NCI-H2227 treated with DMSO at 0.1 percent for 48 hours (cell line): ENCODE data around the gene MAP1S.
A peak's percentile ranks its signal among the peaks of the same experiment; 100 is the strongest.

Experiments
- DNase-seq: peaks from one replicate; lab custom pipeline; 2025; lab: John Stamatoyannopoulos, UW

Gene MAP1S, protein sequence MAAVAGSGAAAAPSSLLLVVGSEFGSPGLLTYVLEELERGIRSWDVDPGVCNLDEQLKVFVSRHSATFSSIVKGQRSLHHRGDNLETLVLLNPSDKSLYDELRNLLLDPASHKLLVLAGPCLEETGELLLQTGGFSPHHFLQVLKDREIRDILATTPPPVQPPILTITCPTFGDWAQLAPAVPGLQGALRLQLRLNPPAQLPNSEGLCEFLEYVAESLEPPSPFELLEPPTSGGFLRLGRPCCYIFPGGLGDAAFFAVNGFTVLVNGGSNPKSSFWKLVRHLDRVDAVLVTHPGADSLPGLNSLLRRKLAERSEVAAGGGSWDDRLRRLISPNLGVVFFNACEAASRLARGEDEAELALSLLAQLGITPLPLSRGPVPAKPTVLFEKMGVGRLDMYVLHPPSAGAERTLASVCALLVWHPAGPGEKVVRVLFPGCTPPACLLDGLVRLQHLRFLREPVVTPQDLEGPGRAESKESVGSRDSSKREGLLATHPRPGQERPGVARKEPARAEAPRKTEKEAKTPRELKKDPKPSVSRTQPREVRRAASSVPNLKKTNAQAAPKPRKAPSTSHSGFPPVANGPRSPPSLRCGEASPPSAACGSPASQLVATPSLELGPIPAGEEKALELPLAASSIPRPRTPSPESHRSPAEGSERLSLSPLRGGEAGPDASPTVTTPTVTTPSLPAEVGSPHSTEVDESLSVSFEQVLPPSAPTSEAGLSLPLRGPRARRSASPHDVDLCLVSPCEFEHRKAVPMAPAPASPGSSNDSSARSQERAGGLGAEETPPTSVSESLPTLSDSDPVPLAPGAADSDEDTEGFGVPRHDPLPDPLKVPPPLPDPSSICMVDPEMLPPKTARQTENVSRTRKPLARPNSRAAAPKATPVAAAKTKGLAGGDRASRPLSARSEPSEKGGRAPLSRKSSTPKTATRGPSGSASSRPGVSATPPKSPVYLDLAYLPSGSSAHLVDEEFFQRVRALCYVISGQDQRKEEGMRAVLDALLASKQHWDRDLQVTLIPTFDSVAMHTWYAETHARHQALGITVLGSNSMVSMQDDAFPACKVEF

DNA sequence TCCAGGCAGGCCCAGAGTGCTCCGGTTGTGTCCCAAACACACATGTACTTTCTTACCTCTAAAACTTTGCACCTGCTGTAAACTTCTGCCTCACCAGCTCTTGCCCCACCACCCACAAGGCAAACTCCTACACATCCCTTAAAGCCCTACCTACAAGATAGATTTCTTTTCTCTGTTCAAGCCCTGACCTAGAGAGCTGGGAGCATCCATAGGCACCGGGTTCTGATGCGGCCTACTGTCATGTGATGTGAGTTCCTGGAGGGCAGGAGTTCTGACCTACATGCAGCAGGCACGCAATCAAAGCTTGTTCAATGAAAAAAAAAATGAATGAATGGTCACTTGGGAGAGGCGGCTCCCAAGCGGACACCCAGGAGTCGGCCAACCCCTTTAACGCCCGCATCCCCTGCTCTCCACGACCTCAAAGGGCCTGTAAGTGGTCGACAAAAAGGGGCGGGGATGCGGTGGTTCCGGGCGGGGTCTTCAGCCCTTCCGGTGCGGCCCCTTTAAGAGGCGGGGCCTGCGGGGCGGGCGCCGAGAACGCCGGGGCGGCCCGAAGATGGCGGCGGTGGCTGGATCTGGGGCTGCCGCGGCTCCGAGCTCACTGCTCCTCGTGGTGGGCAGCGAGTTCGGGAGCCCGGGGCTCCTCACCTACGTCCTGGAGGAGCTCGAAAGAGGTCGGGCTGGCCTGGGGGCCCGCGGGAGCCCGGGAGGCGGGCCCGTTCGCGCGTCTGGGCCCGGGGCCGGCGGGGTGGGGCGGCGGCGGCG lies at the start of gene MAP1S:
TSS of gene MAP1S (plus strand) at position 534 of the 765 bp plus-strand sequence. CDS start at position 557, 23 bp downstream.
- DNase-seq = peak; percentile 59

DNA sequence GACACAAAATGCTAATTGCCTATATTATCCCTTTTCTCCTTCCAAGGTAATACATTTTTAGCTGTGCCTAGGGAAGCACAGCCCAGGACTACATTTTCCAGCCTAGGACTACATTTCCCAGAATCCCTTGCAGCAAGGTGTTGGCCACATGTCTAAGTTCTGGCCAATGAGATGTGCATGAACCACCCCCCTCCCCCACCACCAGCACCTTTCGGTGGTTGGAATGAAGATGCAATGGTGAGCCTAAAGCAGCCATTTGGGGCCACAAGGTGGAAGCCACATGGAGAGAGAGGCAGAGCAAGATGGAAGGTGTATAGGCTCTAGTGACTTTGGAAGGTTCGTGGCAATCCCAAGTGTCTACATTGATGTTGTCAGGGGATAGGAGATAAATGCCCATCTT lies 47.4 kb upstream of the MAP1S start:
- peak; percentile 11 for DNase-seq

DNA sequence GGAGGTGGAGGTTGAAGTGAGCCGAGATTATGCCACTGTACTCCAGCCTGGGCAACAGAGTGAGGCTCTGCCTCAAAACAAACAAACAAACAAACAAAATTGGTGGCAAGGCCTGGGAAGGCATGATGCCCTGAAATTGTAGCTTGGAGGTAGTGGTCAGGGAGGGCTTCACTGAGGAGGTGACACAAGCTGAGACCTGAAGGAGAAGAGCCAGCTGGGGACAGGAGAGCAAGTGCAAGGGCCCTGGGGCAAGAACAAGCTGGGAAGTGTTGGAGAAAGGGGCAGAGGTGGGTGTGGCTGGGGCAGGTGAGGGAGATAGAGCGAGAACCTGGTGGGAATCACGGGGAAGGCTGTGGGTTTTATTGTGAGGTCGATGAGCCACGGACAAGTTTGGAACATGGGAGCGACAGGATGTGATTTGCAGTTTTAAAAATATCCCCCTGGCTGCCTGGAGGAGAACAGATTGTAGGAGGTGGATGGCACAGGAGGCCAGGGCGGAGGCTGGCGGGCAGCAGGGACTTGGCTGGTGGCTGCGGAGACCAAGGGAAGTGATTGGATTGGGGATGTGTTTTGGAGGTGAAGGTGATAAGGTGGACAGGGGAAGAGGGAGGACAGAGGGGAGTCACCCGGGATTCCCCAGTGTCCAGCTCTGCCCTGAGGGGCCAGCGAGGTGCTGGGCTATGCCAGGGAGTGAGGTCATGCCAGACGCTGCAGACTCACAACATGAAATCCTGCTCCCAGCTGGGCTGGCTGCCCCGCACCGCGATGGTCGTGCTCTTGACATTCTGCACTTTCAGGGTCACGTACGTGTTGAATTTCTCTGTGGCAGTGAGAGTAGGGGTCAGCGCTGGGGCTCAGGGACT lies 45.1 kb upstream of the MAP1S start:
- DNase-seq = no peak

DNA sequence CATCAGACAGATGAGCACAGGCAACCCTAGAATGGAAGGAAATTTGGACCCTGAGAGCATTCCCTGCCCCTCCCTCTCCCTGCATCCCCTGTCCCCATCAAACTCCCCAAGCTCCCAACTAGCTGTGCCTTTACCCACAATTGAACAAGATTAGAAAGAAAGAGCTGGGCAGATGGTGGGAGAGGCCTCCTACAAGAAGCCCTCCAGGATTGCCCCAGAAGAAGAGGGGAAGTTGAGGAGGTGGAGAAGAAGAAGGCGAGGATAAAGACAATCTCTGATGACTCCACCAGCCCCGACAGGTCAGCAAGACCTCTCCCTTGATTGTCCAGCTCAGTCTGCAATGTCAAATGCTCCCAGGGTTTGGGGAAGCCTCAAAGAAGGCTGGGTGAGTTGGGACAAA lies 43.0 kb upstream of the MAP1S start:
- DNase-seq = no peak

DNA sequence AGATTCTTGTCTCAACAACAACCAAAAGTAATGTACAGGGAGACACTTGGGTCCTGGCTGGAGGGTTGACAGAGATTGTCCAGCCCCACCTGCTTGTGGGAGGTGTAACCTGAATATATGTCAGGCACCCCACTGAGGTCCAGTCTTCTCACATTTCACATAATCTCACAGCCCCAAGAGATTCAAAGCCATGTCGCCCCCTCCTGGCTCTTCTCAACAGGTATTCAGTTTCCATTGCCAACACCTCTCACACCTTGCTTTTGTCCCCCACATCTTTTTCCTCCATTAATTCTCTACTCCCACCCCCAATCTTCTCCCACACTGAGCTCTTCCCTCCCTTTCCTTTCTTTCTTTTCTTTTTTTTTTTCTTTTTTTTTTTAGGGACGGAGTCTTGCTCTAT lies 42.3 kb upstream of the MAP1S start:
- DNase-seq = no peak

DNA sequence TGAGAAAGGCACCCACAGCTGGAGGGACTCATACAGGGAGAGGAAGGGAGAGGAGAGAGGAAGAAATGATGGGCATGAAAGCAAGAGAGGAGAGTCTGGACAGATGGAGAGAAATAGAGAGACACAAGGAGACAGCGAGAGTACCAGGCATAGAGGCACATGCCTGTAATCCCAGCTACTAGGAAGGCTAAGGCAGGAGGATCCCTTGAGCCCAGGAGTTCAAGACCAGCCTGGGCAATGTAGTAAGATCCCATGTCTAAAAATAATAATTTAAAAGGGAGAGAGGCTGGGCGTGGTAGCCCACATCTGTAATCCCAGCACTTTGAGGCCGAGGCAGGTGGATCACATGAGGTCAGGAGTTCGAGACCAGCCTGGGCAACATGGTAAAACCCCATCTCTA lies 40.4 kb upstream of the MAP1S start:
- DNase-seq = no peak

DNA sequence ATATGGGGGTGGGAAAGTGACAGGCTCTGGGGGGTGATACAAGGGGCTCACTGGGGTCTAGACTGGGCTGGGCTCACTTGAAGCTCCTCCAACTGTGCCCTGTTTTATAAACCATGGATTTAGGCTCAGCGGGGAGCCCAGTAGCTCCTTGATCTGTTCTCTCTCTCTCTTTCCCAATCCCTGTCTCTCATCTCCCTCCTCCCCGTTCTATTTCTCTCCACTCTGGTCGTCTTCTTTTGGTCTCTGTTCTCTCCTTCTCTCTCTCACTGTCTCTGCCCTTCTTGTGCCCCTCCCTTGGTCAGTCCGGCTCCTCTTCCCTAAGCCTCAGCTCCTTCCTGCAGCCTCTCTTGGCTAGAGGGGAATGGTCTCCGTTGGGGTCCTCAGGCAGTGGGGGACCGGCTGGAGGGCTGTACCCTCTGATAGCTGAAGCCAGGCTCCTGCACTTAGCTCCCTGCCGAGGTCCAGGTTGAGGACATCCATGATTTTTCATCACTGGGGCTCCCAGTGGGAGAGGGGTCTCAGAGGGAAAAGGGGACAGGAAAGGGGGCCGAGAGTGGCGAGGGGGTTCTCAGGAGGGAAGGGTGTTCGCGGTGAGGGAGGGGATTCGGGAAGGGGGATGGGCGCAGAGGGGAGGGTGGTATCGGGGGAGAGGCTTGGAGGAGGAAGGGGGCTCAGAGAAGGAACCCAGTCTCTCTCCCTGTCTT lies 39.6 kb upstream of the MAP1S start:
- DNase-seq = no peak

DNA sequence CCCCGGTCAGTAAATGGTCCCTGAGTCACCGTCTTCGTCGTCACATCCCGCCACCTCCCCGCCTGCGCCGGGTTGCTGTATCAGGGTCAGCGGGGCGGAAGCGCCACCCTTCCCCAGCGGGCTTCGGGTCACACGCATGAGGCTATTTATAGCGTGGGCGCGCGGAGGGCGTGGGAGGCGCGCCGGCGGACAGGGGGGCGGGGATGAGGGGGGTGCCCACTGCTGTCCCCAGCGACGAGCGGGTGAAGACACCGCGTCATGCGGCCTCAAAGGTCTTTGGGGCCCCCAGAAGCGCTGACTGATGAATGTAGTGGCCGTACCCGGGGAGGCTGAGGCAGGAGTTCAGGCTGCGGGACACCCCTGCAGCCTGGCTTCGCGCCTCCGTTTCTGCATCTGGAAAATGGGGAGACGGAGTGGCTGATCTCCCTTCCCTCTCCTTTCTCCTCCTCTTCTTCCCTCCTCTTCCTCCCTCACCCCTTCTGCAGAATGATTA lies 39.0 kb upstream of the MAP1S start:
- DNase-seq = peak; percentile 24

DNA sequence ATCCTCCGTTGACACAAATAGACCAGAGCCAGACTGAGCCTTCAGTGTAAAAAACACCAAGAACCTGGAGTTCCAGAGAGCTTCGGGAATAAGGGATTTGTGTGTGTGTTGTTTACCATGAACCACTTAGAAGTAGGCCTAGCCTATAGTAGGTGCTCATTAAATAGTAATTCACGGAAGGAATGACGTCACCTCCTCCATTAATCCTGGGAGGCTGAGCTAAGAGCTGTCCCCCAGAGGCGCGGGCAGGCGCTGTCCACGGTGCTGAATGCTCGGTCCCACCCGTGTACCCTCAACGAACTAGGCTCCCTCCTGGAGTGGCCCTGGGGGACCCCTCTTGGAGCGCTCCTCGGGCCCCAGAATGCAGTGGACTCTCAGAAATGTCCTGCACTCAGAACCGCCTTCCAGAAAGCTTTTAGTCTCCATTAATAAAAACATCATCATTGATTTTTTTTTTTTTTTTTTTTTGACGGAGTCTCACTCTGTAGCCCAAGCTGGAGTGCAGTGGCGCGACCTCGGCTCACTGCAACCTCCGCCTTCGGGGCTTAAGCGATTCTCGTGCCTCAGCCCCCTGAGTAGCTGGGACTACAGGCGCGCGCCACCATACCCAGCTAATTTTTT lies 37.7 kb upstream of the MAP1S start:
- DNase-seq = no peak

DNA sequence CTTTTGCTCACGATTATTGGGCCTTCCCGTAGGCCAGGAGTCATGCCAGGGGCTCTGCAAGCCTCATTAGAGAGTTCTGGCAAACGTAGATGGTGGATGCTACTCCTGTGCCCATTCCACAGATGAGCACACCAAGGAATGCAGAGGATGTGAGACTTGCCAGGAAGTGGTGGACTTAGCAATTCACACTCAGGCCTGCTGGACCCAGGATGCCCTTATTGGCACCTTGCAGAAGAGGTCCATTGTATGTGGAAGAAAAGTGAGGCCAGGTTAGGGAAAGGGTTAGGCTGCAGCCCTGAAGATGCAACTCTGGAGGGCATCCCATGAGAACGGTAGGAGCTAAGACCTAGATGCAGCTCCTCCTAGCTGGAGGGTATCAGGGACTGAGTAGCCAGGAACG lies 37.0 kb upstream of the MAP1S start:
- DNase-seq = no peak

DNA sequence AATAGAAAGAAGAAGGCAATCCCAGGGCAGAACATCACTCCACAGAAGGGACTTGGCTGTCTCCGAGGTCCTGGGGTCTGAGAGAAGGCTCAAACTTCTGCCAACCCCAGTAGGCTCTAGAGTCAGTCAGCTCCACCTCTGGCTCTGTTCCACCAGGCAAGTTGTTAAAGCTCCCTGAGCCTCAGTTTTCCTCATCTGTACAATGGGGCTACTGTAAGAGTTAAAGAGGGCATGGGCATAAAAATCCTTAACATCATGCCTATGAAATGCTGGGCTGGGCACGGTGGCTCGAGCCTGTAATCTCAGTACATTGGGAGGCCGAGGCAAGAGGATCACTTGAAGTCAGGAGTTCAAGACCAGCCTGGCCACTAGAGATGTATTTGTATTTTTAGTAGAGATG lies 36.2 kb upstream of the MAP1S start:
- DNase-seq = no peak

DNA sequence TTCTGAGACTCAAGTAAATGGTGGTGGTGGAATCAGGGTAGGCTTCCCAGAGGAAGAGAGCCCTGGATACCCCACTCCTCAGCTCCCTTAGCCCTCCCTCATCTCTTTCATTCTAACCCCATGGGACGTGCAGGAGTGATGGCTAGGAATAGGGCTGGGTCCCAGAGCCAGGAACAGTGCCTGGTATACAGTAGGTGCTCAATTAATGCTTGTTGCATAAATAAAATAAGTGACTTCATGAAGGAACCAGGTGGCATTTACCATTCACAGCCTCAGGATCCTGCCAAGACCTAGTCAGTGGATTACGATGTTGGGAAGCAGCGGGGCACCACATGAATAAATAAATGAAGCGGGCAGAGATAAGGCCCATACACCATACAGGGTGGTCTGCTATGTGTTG lies 35.0 kb upstream of the MAP1S start:
- no peak for DNase-seq

DNA sequence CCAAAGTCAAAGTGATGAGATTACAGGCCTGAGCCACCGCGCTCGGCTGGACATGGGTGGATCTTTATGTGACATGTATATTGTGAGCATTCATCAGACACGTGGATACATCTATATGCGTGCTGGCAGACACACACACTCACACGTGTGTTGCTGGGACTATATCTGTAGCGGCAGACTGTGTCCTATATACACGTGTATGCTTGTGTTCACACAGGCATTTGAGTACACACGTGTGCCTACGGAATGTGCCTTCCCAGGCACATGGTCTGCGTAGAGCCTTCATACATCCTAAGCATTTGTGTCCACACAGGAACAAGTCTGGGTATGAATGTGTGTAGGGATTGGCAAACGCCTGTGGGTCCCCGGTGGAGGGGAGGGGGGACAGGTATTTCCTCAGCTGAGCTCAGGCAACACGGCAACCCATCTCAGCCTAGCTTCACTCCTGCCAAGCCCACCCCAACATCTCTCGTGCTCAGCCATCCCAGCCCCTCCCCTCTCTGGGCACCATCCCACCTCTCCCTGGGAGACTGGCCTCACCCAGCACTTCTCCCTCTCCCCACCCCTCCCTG lies 33.7 kb upstream of the MAP1S start:
- DNase-seq = no peak

DNA sequence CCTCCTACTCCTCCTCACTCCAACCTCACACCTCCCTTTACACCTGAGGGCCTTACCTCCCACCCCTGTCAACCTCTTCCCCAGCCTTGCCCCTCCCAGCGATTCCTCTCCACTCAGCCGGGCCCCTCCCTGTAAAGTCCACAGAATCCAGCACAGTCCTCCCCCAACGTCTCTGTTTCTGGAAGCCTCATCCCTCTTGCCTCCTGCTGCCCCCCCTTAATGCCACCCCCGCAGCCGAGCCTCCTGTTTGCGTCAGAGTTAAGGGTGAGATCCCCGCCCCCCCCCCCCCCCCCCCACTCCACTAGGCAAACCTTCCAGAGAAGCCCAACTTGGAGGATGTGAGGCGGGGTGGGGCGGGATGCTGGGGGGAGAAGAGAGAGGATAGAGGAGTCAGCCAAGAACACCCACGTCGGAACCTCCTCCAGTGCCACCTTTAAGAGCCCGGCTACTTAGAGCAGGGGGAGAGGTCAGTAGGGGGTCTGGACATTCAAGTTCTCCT lies 33.2 kb upstream of the MAP1S start:
- no peak for DNase-seq

DNA sequence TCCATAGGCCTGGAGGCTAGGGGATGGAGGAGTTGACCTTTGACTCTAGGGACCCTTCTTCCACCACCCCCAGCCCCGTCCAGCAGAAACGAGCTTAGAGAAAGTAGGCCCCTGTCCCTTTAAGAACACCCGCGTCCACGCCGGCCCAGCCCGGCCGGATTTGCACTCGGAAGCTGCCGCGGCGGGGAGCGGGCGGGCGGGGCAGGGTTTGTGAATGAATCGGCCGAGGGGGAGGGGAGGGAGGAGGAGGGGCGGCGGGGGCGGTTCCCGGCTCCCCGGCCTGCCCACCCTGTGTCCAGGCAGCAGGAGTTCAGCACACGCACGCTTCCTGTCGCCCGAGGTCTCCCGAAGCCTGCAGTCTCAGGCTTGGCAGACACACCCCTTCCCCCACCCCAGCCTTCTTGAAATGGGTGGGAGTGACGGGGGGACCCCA lies 32.7 kb upstream of the MAP1S start:
- DNase-seq = peak; percentile 25

DNA sequence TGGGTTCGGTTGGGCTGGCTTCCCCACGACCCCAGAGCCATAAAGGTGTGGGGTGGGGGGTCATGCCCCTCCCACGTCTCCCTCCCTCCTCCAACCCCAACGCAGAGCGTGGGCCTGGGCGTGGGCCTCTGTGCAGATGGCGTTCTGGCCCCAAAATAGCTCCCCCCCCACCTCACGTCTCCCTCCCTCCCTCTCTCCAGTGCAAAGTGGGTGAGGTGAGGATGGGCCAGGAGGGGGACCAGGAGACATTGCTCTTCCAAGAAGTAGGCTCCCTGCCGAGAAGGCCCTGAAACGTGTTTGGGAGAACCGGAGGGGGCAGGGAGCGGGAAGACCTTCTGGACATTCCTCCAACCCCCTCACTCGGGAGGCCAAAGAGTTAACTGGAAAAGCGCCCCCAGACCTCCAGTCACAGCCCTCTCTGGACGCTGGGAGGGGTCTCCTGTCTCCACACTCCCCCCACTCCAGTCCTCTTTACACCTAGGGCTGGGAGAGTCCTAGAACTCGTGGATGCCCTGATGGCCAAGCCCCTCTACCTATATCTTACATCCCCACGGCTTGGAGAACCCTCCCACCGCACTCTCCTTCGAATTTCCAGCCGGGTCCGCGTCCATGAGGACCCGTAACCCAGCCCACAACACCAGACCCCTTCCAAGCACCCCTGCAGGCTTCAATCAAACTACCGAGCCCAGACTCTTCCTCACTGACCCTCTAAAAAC lies 32.0 kb upstream of the MAP1S start:
- no peak for DNase-seq

DNA sequence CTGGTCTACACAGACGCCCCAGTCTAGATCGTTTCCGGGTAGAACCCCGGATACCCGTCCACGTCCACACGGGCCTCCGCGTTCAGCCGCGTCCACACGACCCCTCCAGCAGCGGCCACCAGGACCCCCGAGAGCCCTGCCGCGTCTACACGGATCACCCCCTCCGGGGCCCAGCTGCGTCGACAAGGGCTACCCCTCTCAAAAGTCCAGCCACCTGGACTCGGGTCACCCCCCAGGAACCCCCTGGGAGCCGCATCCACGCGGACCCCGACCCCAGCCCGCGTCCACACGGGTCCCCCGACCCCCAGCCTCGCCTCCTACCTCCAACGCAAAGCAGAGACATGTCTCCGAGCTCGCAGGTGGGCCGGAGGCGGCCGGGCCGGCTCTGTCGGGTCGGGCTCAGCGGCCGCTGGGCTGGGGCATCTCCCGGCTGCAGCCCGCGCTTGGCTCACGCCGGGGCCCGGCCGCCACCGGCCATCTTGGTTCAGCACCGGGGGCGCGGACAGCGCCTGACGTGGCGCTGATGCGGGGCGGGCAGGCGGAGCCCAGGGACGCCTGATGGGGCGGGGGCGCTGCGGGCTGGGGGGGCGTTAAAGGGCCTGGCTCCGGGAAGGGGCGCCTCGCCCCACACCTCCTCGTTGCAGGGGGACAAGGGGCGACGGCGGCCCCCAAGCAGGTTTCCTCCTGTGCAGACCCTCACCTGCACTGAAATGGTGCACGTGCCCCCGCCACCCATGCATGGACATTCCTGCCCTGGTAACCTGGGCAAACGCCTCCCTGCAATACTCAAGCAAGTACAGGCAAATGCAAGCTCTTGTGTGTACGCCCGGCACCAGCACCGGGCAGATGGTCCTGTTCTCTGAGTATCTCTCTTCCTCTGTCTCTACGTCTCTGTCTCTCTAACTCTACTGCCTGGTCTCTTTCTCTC lies 31.2 kb upstream of the MAP1S start, which contains the start of gene UNC13A:
TSS of gene UNC13A (minus strand) at position 498 of the 928 bp plus-strand sequence. CDS start at position 343, 155 bp downstream.
- DNase-seq = peak; percentile 17
